SK-N-SH (cell line): ENCODE measurements around the gene MSMP.

Experiments used
- CHD2 ChIP-seq: fragments of 150-350 bp; IDR thresholded peaks from 2 replicates; pipeline ENCODE4 v1.6.1; 2018; ENCODE audit warnings: low read length; ENCODE audit not compliant: partially characterized antibody
- EZH2phosphoT487 ChIP-seq: fragments of 200-600 bp; sonication (generic); IDR thresholded peaks from 2 replicates; pipeline ENCODE4 v1.6.1; 2017; ENCODE audit warnings: low read depth, mixed run types, mild to moderate bottlenecking, antibody characterized with exemption, moderate library complexity, borderline replicate concordance
- JUND ChIP-seq: IDR thresholded peaks from 2 replicates; pipeline ENCODE4 v1.4.0; 2012
- MXI1 ChIP-seq: IDR thresholded peaks from 2 replicates; pipeline ENCODE4 v1.6.1; 2012; ENCODE audit warnings: mild to moderate bottlenecking, low read depth, low read length, improper control_type of control experiment
- POLR2AphosphoS5 ChIP-seq: IDR thresholded peaks from 2 replicates; pipeline ENCODE4 v1.6.1; 2012; ENCODE audit warnings: low read depth, low read length
- TEAD4 ChIP-seq: IDR thresholded peaks from 2 replicates; pipeline ENCODE4 v1.4.0; 2012; ENCODE audit warnings: mild to moderate bottlenecking, borderline replicate concordance; ENCODE audit not compliant: insufficient read depth
- TF ChIP-seq, protein P1 (sequence below): fragments of 200-600 bp; sonication (generic); IDR thresholded peaks from 2 replicates; pipeline ENCODE4 v1.6.1; 2017; ENCODE audit warnings: antibody characterized with exemption, mild to moderate bottlenecking, moderate library complexity
- TF ChIP-seq, protein P2 (sequence below): IDR thresholded peaks from 2 replicates; pipeline ENCODE4 v1.4.0; 2012; ENCODE audit warnings: low read depth
- TF ChIP-seq, protein P3 (sequence below): IDR thresholded peaks from 2 replicates; pipeline ENCODE4 v1.6.1; 2012; ENCODE audit warnings: mild to moderate bottlenecking, low read depth, low read length, moderate library complexity

DNA sequence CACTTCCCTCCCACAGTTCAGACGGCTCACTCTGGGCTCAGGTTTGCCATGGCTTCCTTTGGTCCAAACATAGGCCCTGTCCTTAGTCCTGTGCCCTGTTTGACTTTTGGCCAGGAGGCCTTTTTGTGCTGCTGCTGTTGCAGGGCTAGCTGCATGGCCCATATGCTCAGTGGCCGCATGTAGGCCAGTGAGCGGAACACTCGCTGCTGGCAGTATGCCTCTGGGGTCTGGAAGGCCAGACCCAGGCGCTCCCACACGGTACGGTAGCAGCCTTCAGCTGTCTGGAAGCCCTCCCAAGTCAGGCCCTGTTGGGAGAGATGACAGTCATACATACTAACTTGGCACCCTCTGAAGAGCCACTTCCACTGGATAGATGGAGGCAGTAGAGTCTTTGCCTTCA, 16.9 kb downstream of the MSMP start:
- TF ChIP-seq EZH2phosphoT487 (no peak), POLR2AphosphoS5 (no peak), TEAD4 (no peak), MXI1 (no peak), CHD2 (no peak), JUND (no peak)
- TF ChIP-seq, protein P1, sequence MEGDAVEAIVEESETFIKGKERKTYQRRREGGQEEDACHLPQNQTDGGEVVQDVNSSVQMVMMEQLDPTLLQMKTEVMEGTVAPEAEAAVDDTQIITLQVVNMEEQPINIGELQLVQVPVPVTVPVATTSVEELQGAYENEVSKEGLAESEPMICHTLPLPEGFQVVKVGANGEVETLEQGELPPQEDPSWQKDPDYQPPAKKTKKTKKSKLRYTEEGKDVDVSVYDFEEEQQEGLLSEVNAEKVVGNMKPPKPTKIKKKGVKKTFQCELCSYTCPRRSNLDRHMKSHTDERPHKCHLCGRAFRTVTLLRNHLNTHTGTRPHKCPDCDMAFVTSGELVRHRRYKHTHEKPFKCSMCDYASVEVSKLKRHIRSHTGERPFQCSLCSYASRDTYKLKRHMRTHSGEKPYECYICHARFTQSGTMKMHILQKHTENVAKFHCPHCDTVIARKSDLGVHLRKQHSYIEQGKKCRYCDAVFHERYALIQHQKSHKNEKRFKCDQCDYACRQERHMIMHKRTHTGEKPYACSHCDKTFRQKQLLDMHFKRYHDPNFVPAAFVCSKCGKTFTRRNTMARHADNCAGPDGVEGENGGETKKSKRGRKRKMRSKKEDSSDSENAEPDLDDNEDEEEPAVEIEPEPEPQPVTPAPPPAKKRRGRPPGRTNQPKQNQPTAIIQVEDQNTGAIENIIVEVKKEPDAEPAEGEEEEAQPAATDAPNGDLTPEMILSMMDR, result no peak
- TF ChIP-seq, protein P2, sequence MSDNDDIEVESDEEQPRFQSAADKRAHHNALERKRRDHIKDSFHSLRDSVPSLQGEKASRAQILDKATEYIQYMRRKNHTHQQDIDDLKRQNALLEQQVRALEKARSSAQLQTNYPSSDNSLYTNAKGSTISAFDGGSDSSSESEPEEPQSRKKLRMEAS, result no peak
- TF ChIP-seq, protein P3, sequence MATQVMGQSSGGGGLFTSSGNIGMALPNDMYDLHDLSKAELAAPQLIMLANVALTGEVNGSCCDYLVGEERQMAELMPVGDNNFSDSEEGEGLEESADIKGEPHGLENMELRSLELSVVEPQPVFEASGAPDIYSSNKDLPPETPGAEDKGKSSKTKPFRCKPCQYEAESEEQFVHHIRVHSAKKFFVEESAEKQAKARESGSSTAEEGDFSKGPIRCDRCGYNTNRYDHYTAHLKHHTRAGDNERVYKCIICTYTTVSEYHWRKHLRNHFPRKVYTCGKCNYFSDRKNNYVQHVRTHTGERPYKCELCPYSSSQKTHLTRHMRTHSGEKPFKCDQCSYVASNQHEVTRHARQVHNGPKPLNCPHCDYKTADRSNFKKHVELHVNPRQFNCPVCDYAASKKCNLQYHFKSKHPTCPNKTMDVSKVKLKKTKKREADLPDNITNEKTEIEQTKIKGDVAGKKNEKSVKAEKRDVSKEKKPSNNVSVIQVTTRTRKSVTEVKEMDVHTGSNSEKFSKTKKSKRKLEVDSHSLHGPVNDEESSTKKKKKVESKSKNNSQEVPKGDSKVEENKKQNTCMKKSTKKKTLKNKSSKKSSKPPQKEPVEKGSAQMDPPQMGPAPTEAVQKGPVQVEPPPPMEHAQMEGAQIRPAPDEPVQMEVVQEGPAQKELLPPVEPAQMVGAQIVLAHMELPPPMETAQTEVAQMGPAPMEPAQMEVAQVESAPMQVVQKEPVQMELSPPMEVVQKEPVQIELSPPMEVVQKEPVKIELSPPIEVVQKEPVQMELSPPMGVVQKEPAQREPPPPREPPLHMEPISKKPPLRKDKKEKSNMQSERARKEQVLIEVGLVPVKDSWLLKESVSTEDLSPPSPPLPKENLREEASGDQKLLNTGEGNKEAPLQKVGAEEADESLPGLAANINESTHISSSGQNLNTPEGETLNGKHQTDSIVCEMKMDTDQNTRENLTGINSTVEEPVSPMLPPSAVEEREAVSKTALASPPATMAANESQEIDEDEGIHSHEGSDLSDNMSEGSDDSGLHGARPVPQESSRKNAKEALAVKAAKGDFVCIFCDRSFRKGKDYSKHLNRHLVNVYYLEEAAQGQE, result no peak
